Nephron (organoid): ENCODE data around the gene RFPL2.
"Not testable (repeated sequence)": the region's sequence is repeated elsewhere in the genome, so short reads cannot be mapped to it uniquely, and the experiment has no call there.

Source experiments
- H3K27ac Mint-ChIP-seq, 3 experiments: 2 replicates each; pipeline ENCODE4 v1.8.0; 2020; ENCODE audit warnings: mixed read lengths in 3 of 3, mild to moderate bottlenecking in 2 of 3, moderate library complexity in 1 of 3
- H3K27me3 Mint-ChIP-seq: 2 replicates; pipeline ENCODE4 v1.8.0; 2021; ENCODE audit warnings: low read depth, mild to moderate bottlenecking, moderate library complexity, mixed read lengths
- H3K36me3 Mint-ChIP-seq: 2 replicates; pipeline ENCODE4 v1.8.0; 2020; ENCODE audit warnings: low read depth, mixed read lengths
- H3K4me1 Mint-ChIP-seq: 2 replicates; pipeline ENCODE4 v1.8.0; 2020; ENCODE audit warnings: mixed read lengths
- H3K4me3 Mint-ChIP-seq, 3 experiments: 2 replicates each; pipeline ENCODE4 v1.8.0; 2020; ENCODE audit warnings: mild to moderate bottlenecking in 3 of 3, mixed read lengths in 3 of 3, moderate library complexity in 2 of 3
- H3K9me3 Mint-ChIP-seq: 2 replicates; pipeline ENCODE4 v1.8.0; 2020; ENCODE audit warnings: mixed read lengths
- CTCF ChIP-seq, 3 experiments: fragments of 200-600 bp; sonication (generic); IDR thresholded peaks; one replicate each; pipeline ENCODE4 v1.5.0; 2021; ENCODE audit warnings: antibody characterized with exemption in 3 of 3; ENCODE audit not compliant: unreplicated experiment in 3 of 3

Gene RFPL2

GRCh38 chr22:32199961-32200360 is 4.9 kb downstream of the RFPL2 start:
- Mint-ChIP-seq H3K4me3 (no peak overlapping the region), H3K9me3 (no peaks in the 10 kb centered on the region), H3K27me3 (peaks cover 60% of the 10 kb centered on the region), H3K4me1 (peaks cover 8% of the 10 kb centered on the region), H3K36me3 (no peaks in the 10 kb centered on the region), H3K27ac (no peak overlapping the region)
- TF ChIP-seq CTCF (IDR thresholded peaks at IDR 0.05; ENCODE audit: unreplicated experiment in 3 of 3) = no peak

GRCh38 chr22:32199341-32199740 is 5.5 kb downstream of the RFPL2 start:
- no peak for TF ChIP-seq CTCF (IDR thresholded peaks at IDR 0.05; ENCODE audit: unreplicated experiment in 3 of 3)

GRCh38 chr22:32197553-32198226 is 7.2 kb downstream of the RFPL2 start:
- H3K36me3 Mint-ChIP-seq, H3K4me1 Mint-ChIP-seq, H3K27ac Mint-ChIP-seq, H3K9me3 Mint-ChIP-seq, H3K4me3 Mint-ChIP-seq: not testable (repeated sequence)
- peaks cover 49% of the 10 kb centered on the region for H3K27me3 Mint-ChIP-seq

More at GRCh38 chr22:32199341-32199740, 5.5 kb downstream of the RFPL2 start:
- peaks cover 2% of the 10 kb centered on the region for H3K4me1 Mint-ChIP-seq
- H3K36me3 Mint-ChIP-seq = no peaks in the 10 kb centered on the region
- H3K9me3 Mint-ChIP-seq = no peaks in the 10 kb centered on the region
- peaks cover 54% of the 10 kb centered on the region for H3K27me3 Mint-ChIP-seq
- no peak overlapping the region for H3K4me3 Mint-ChIP-seq
- no peak overlapping the region for H3K27ac Mint-ChIP-seq

GRCh38 chr22:32195900-32196299 is 9.0 kb downstream of the RFPL2 start:
- Mint-ChIP-seq H3K27ac (peak overlapping the region in 1 of 3 experiments; percentile 83), H3K27me3 (peaks cover 44% of the 10 kb centered on the region)
- H3K4me3 Mint-ChIP-seq, H3K9me3 Mint-ChIP-seq, H3K36me3 Mint-ChIP-seq, H3K4me1 Mint-ChIP-seq: not testable (repeated sequence)

- H3K4me3 Mint-ChIP-seq, H3K36me3 Mint-ChIP-seq, H3K27ac Mint-ChIP-seq, H3K4me1 Mint-ChIP-seq, H3K9me3 Mint-ChIP-seq: not testable (repeated sequence)
- H3K27me3 Mint-ChIP-seq = peaks cover 34% of the 10 kb centered on the region
Measured at GRCh38 chr22:32193346-32193745, 11.5 kb downstream of the RFPL2 start.

GRCh38 chr22:32191021-32191420 is 13.9 kb downstream of the RFPL2 start:
- H3K4me3 Mint-ChIP-seq, H3K27ac Mint-ChIP-seq, H3K4me1 Mint-ChIP-seq, H3K36me3 Mint-ChIP-seq, H3K9me3 Mint-ChIP-seq: not testable (repeated sequence)
- H3K27me3 Mint-ChIP-seq = peaks cover 33% of the 10 kb centered on the region

- Mint-ChIP-seq H3K4me1 (no peaks in the 10 kb centered on the region), H3K27ac (no peak overlapping the region), H3K9me3 (no peaks in the 10 kb centered on the region), H3K27me3 (peaks cover 23% of the 10 kb centered on the region), H3K4me3 (no peak overlapping the region), H3K36me3 (no peaks in the 10 kb centered on the region)
- no peak for TF ChIP-seq CTCF (IDR thresholded peaks at IDR 0.05; ENCODE audit: unreplicated experiment in 3 of 3)
Measured at GRCh38 chr22:32185821-32186220, 19.1 kb downstream of the RFPL2 start.

GRCh38 chr22:32183625-32184024 is 21.2 kb downstream of the RFPL2 start:
- Mint-ChIP-seq H3K36me3 (no peaks in the 10 kb centered on the region), H3K4me1 (no peaks in the 10 kb centered on the region), H3K9me3 (no peaks in the 10 kb centered on the region), H3K4me3 (no peak overlapping the region), H3K27ac (no peak overlapping the region), H3K27me3 (peaks cover 25% of the 10 kb centered on the region)
- no peak for TF ChIP-seq CTCF (IDR thresholded peaks at IDR 0.05; ENCODE audit: unreplicated experiment in 3 of 3)
